GM19397 (cell line): ENCODE results near the gene PHF19.

Experiments used
- ATAC-seq: cut with Tn5 transposase; IDR thresholded peaks from one replicate; pipeline ENCODE4 v1.9.1; 2021; ENCODE audit warnings: mild to moderate bottlenecking, moderate library complexity; ENCODE audit not compliant: unreplicated experiment

Gene PHF19

GRCh38 chr9:120892748-120893610 lies 16.0 kb upstream of the PHF19 start:
- peak; percentile 57 for ATAC-seq

GRCh38 chr9:120891884-120892747 lies 15.1 kb upstream of the PHF19 start:
- peak; percentile 34 for ATAC-seq

- ATAC-seq, result no peak
Measured at GRCh38 chr9:120891245-120891883, 14.4 kb upstream of the PHF19 start.

- no peak for ATAC-seq
Measured at GRCh38 chr9:120890320-120891244, 13.6 kb upstream of the PHF19 start.

- no peak for ATAC-seq
Measured at GRCh38 chr9:120889606-120890271, 12.8 kb upstream of the PHF19 start.

- no peak for ATAC-seq
Measured at GRCh38 chr9:120888626-120889025, 11.6 kb upstream of the PHF19 start.

- ATAC-seq, result no peak
Measured at GRCh38 chr9:120886490-120886967, 9.5 kb upstream of the PHF19 start.

GRCh38 chr9:120885958-120886357 lies 9.0 kb upstream of the PHF19 start:
- no peak for ATAC-seq

GRCh38 chr9:120885457-120885856 lies 8.5 kb upstream of the PHF19 start:
- ATAC-seq, result no peak

- no peak for ATAC-seq
Measured at GRCh38 chr9:120883608-120883996, 6.6 kb upstream of the PHF19 start.

- ATAC-seq, result no peak
Measured at GRCh38 chr9:120882935-120883607, 6.1 kb upstream of the PHF19 start.

- no peak for ATAC-seq
Measured at GRCh38 chr9:120879446-120879845, 2.5 kb upstream of the PHF19 start.

GRCh38 chr9:120878188-120879130 lies 1.5 kb upstream of the PHF19 start:
- ATAC-seq, result no peak

- peak; percentile 45 for ATAC-seq
Measured at GRCh38 chr9:120877276-120878034, 467 bp upstream of the PHF19 start.

GRCh38 chr9:120875954-120876841 lies 790 bp downstream of the PHF19 start:
- ATAC-seq, result peak; percentile 48

- no peak for ATAC-seq
Measured at GRCh38 chr9:120875643-120875953, 1.4 kb downstream of the PHF19 start.
